Activated CD8-positive, alpha-beta memory T cell treated with anti-CD3 and anti-CD28 coated beads, Interleukin-2, amount 50 U/mL, for 24 hours (primary cell): ENCODE data around the gene ROR1.
"Not testable (repeated sequence)": the region's sequence is repeated elsewhere in the genome, so short reads cannot be mapped to it uniquely, and the experiment has no call there.

Experiments
- DNase-seq: peaks from one replicate; pipeline ENCODE4 v3.0.0-alpha.2; 2020; ENCODE audit errors: extremely low read depth

Gene ROR1

GRCh38 chr1:64098846-64099582, 325.2 kb downstream of the ROR1 start:
- no peak for DNase-seq

GRCh38 chr1:64100791-64101190, 327.0 kb downstream of the ROR1 start:
- DNase-seq, result no peak

GRCh38 chr1:64104585-64104984, 330.8 kb downstream of the ROR1 start:
- DNase-seq, result not testable (repeated sequence)

- DNase-seq, result no peak
These were observed 333.3 kb downstream of the ROR1 start for GRCh38 chr1:64107118-64107519.

GRCh38 chr1:64107632-64108031, 333.8 kb downstream of the ROR1 start:
- DNase-seq, result no peak

- DNase-seq, result no peak
These were observed 337.3 kb downstream of the ROR1 start for GRCh38 chr1:64110924-64111777.

GRCh38 chr1:64111787-64112186, 338.0 kb downstream of the ROR1 start:
- DNase-seq, result no peak

- DNase-seq, result no peak
These were observed 338.5 kb downstream of the ROR1 start for GRCh38 chr1:64112281-64112680.

GRCh38 chr1:64114012-64114525, 340.3 kb downstream of the ROR1 start:
- DNase-seq, result no peak

- DNase-seq, result no peak
These were observed 342.7 kb downstream of the ROR1 start for GRCh38 chr1:64116537-64116936.

- DNase-seq, result no peak
These were observed 343.7 kb downstream of the ROR1 start for GRCh38 chr1:64117492-64117891.

GRCh38 chr1:64121766-64122385, 348.1 kb downstream of the ROR1 start:
- DNase-seq, result no peak

GRCh38 chr1:64122588-64122987, 348.8 kb downstream of the ROR1 start:
- no peak for DNase-seq

- DNase-seq, result no peak
These were observed 351.1 kb downstream of the ROR1 start for GRCh38 chr1:64124704-64125440.

- DNase-seq, result no peak
These were observed 352.8 kb downstream of the ROR1 start for GRCh38 chr1:64126581-64126980.

- no peak for DNase-seq
These were observed 353.5 kb downstream of the ROR1 start for GRCh38 chr1:64127297-64127696.

- no peak for DNase-seq
These were observed 355.9 kb downstream of the ROR1 start for GRCh38 chr1:64129701-64130100.

GRCh38 chr1:64131155-64131554, 357.3 kb downstream of the ROR1 start:
- no peak for DNase-seq

- no peak for DNase-seq
These were observed 359.2 kb downstream of the ROR1 start for GRCh38 chr1:64133036-64133435.

GRCh38 chr1:64135462-64136223, 361.8 kb downstream of the ROR1 start:
- no peak for DNase-seq

GRCh38 chr1:64136296-64136695, 362.5 kb downstream of the ROR1 start:
- DNase-seq, result no peak
